ENCODE data around the gene DBR1. TPM values are rescaled to one million over a fixed set of nuclear protein-coding genes. Genes with fewer than 3 reads are reported as not detected.
A peak's percentile ranks its signal among the peaks of the same experiment; 100 is the strongest.

The DBR1 gene, protein sequence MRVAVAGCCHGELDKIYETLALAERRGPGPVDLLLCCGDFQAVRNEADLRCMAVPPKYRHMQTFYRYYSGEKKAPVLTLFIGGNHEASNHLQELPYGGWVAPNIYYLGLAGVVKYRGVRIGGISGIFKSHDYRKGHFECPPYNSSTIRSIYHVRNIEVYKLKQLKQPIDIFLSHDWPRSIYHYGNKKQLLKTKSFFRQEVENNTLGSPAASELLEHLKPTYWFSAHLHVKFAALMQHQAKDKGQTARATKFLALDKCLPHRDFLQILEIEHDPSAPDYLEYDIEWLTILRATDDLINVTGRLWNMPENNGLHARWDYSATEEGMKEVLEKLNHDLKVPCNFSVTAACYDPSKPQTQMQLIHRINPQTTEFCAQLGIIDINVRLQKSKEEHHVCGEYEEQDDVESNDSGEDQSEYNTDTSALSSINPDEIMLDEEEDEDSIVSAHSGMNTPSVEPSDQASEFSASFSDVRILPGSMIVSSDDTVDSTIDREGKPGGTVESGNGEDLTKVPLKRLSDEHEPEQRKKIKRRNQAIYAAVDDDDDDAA
- total RNA-seq (2014; rRNA removed; shearing (Covaris generic); ENCODE audit: low replicate concordance), result 19.2 and 29.5 TPM in 2 replicates

DNA sequence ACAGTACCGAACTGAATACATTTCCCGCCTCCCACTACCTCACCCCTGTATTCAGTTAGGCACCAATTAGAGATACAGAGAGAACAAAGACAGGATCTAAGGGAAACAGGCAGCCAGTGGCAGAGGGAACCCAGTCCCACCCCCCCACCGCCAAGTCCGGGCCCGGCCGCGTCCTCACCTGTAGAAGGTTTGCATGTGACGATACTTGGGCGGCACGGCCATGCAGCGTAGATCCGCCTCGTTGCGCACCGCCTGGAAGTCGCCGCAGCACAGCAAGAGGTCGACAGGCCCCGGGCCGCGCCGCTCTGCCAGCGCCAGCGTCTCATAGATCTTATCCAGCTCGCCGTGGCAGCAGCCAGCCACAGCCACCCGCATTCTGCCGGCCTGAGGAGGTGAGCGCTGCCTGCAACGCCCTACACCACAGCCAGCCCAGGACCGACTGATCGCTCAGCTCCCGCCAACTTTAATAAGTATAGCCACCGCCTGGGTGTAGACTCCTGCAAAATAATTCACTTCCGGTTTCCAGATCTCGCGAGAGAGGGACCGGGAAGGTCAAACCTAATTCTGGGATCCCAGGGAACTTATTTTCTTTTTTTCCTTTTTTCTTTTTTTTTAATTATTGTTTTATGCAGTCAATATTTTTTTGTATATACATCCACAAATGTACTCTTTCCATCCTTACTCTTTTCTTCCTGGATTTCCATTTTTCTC, at the start of gene DBR1:
TSS of gene DBR1 (minus strand) at position 501 of the 711 bp plus-strand sequence. CDS start at position 375, 126 bp downstream.
- Histone ChIP-seq H3K27me3 (no peaks in the 10 kb centered on the region), H3K36me3 (peaks cover 31% of the 10 kb centered on the region), H3K4me3 (peak within 1 kb of the TSS; percentile 74), H3K9me3 (no peaks in the 10 kb centered on the region)
- DNase-seq, result peak; percentile 84

DNA sequence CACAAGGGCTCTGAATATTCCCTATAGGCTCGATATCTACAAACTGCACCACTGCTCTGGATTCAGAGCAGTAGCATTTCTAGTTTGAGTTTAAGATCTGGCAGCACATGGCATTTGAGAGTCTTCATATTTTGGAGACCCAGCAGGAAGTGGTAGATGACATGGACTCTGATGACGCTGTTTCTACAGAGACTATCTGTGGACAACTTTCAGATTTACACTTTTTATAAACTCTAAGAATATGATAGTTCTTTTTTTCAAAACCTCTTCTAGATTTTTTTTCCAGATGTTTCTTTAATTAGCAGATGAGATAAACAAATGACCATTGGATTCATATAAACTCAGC, 48.2 kb upstream of the DBR1 start:
- peaks cover 47% of the 10 kb centered on the region for H3K36me3 ChIP-seq
- DNase-seq, result no peak
- H3K9me3 ChIP-seq, result no peaks in the 10 kb centered on the region
- H3K4me3 ChIP-seq, result no peak overlapping the region
- H3K27me3 ChIP-seq, result no peaks in the 10 kb centered on the region

DNA sequence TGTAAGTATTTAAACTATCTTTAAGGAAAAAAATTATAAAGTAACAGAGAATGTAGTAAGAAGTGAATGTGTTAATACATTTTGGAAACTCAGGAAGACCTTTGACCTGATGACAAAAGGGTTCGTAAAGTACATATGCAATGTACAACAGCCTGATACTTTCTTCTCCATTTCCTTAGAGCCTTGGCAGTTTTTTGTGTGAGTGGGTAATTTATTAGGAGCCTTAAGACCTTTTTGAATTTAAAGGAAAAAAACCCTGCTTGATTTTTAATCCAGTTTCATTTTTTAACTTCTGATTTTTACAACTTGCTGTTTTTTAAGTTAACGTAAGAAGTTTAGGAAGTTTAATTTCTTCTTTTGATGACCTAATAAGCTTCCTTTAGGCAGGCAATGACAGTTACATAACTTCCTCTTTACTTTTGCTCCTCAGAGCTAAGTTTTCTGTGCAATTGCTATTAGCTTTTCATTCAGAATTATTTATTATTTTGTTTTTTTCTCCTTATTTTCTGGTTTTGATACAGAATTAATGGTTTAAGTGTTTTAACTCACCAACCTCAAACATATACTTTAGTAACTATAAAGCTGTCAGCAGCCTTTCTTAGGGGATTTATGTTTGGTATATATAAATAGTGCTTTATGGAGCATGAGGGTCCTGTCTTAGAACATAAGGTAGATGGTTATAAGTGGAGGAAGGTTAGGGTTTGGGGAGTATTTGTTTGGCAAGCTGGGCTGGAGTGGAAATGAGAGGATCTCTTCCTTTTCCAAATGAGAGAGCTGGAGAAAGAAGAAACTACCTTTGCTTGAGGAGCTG, 47.6 kb upstream of the DBR1 start:
- no peak overlapping the region for H3K4me3 ChIP-seq
- DNase-seq, result no peak
- no peaks in the 10 kb centered on the region for H3K9me3 ChIP-seq
- peaks cover 46% of the 10 kb centered on the region for H3K36me3 ChIP-seq
- no peaks in the 10 kb centered on the region for H3K27me3 ChIP-seq

DNA sequence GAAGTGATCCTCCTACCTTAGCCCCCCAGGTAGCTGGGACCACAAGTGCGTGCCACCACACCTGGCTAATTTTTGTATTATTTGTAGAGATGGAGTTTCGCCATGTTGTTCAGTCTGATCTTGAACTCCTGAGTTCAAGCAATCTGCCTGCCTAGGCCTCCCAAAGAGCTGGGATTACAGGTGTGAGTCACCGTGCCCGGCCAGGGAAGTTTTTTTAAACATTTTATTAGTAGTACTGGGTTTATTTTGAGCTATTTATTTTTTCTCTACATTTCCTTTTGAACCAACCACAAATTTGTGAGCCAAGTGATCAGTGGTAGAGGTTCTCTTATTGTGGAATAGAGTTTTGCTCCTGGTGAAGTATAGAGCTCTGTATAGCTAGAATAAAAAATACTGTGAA, 46.1 kb upstream of the DBR1 start:
- peak; percentile 48 for DNase-seq
- H3K27me3 ChIP-seq, result no peaks in the 10 kb centered on the region

DNA sequence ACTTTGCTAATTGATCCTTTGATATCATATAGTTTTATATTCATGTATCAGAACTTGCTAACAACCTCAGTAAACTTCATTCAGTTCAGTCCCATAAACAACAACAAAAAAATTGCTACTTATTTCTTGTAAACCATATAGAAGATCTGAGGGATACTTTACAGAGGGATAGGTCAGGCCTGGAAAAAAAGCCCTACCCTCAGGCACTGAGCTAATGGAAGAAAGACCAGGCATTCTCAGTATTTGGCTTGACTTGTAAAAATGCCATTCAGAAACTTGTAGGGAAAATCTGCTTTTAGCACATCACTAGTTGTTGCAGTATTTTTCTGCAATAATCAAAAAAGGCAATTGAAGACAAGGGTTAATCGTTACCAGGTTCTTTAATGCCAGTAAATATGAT, 45.5 kb upstream of the DBR1 start:
- H3K36me3 ChIP-seq, result peaks cover 30% of the 10 kb centered on the region
- no peak overlapping the region for H3K4me3 ChIP-seq
- no peaks in the 10 kb centered on the region for H3K27me3 ChIP-seq
- no peak for DNase-seq
- no peaks in the 10 kb centered on the region for H3K9me3 ChIP-seq

More for the DNA sequence above, 46.1 kb upstream of the DBR1 start:
- Histone ChIP-seq H3K4me3 (no peak overlapping the region), H3K36me3 (peaks cover 35% of the 10 kb centered on the region), H3K9me3 (no peaks in the 10 kb centered on the region)

DNA sequence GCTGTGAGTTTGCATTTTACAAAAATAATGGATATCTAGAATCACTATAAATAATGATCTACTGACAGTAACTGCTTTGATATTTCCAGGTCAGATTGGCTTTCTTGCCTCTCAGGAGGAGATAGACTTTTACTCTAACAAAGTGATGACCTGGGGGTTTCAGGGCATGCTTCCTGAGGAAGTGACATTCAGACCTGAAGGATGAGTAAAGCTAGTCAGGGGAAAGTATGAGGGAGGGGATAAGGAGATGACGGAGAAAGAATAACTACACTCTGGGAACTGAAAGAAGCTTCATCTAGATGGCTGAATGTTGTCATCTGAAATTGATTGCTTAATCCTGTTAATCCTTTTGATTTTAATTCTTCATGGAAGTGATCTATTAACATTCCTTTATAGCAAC, 44.5 kb upstream of the DBR1 start:
- Histone ChIP-seq H3K36me3 (peaks cover 24% of the 10 kb centered on the region), H3K4me3 (no peak overlapping the region), H3K9me3 (no peaks in the 10 kb centered on the region), H3K27me3 (no peaks in the 10 kb centered on the region)
- DNase-seq, result no peak

DNA sequence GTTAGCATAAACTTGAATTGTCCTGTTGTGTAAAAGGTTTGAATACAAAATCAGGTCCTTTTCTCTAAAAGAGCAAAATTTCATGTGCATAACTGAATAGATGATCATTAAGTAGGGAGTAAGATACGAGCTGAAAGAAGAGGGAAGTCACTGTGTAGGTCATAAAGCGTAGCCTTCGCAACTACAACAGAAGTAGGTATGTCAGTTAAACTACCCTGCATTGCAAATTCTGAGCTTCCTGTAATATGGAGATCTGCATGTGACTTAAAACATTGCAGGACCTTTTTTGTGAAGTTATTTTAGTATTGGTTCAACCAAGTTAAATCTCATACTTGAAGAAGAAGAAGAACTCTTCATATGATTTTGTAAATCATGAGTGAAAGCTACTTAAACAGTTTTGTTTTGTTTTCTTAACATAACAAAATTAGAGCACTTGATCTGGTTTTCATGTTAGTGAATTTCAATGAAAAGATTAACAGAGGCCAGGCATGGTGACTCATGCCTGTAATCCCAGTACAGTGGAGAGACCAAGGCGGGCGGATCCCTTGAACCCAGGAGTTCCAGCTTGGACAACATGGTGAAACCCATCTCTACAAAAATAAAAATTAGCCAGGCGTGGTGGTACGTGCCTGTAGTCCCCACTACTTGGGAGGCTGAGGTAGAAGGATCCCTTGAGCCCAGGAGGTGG, 38.8 kb upstream of the DBR1 start:
- DNase-seq, result no peak
- Histone ChIP-seq H3K9me3 (no peaks in the 10 kb centered on the region), H3K36me3 (peaks cover 10% of the 10 kb centered on the region), H3K4me3 (no peak overlapping the region), H3K27me3 (no peaks in the 10 kb centered on the region)

DNA sequence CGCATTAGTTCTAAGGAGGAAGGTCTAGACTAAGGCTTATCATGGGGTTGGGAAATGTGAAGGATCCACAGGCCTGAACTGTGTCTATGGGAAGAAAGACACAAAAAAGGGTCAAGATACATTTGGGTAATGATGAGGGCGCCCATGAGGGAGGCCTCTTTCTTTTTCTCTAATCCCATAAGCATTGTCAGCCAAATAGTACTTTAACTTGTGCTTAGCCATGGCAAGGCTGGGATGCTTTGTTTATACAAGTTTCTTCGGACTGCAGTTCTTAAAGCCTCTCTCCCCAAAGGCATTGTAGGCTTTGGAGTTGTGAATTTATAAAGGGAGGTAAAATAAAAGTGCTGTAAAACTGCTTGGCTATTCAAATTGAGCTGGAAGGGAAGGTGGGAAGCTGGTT, 35.8 kb upstream of the DBR1 start:
- DNase-seq, result no peak
- no peaks in the 10 kb centered on the region for H3K27me3 ChIP-seq
- peaks cover 8% of the 10 kb centered on the region; the same call in 1 of the 2 replicates for H3K36me3 ChIP-seq
- no peaks in the 10 kb centered on the region for H3K9me3 ChIP-seq
- no peak overlapping the region for H3K4me3 ChIP-seq

DNA sequence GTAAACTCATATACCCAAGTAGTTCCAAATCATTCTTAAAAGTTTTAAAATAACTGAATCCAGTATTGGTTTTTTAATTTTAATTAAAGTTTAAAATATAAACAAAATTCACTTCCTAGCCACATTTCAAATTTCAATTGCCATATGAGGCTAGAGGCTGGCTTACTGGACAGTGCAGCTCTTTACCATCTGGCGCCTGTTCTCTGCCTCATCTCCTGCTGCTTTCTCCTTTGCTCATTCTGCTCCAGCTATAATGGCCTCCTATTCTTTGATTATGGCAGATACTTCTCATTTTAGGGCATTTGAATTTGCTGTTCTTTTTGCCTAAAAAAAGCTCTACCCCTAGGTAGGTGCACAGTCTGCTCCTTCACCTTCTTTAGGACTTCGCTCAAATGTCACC, 31.5 kb upstream of the DBR1 start:
- Histone ChIP-seq H3K9me3 (no peaks in the 10 kb centered on the region), H3K36me3 (peaks cover 4% of the 10 kb centered on the region; the same call in 1 of the 2 replicates), H3K27me3 (no peaks in the 10 kb centered on the region), H3K4me3 (no peak overlapping the region)
- DNase-seq, result no peak

DNA sequence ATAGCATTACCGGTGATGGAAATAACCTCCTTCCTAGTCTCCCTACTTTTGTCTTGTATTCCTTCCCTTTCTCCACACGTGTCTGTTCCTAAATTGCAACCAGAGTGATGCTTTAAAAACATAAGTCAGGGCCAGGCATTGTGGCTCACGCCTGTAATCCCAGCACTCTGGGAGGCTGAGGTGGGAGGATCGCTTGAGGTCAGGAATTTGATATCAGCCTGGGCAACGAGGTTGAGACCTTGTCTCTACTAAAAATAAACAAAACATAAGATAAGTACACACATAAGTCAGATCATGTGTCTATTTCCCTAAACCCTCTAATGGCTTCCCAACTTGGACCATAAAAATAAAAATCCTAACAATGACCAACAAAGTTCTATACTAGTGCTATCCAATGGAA, 30.8 kb upstream of the DBR1 start:
- H3K27me3 ChIP-seq, result no peaks in the 10 kb centered on the region
- no peak for DNase-seq
- H3K9me3 ChIP-seq, result no peaks in the 10 kb centered on the region
- peaks cover 4% of the 10 kb centered on the region; the same call in 1 of the 2 replicates for H3K36me3 ChIP-seq
- no peak overlapping the region for H3K4me3 ChIP-seq

DNA sequence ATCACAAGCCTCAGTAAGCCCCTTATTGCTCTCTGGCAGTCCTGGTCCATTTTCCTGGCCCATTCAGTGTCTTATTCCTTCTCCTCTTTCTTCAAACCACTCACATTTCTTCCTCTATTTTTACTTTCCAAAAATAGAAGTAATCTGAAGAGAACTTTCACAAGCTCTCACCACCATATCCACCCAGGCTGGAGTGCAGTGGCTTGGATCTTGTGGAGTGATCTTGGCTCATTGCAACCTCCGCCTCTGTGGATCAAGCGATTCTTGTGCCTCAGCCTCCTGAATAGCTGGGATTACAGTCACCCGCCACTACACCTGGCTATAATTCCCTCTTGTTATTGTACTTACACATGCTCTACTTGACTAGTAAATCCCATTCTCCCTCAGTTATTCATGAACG, 29.2 kb upstream of the DBR1 start:
- Histone ChIP-seq H3K27me3 (no peaks in the 10 kb centered on the region), H3K4me3 (no peak overlapping the region), H3K9me3 (no peaks in the 10 kb centered on the region), H3K36me3 (no peaks in the 10 kb centered on the region)
- DNase-seq, result no peak

DNA sequence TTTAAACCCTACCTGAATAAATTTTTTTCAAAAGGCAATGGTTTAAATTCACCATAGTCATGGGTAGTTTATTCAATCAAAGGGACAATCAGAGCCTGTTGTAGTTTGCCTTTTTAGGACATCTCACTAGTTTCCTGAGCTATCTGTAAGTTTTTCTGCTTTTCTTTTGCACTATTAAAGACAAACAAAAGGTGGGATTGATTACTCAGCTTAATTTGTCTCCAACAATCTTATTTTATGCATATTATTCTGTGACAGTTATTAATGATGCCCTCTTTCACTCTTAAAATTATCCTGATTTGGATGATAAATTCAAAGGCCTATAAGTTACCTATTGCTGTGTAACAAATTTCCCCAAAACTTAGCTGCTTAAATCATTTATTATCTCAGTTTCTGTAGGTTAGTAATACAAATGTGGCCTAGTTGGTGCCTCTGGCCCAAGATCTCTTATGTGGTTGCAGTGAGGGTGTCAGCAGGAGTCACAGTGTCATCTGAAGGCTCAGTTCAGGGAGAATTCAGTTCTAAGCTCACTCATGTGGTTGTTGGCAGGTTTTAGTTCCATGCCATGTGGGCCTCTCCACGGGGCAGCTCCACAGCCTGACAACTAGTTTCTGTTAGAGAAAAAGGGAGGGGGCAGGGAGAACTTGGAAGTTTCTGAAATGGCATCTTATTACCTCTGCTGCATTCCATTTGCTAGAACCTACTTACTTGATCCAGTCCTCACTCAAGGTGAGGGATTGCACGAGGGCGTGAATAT, 28.4 kb upstream of the DBR1 start:
- H3K9me3 ChIP-seq, result no peaks in the 10 kb centered on the region
- no peaks in the 10 kb centered on the region for H3K36me3 ChIP-seq
- H3K4me3 ChIP-seq, result no peak overlapping the region
- H3K27me3 ChIP-seq, result no peaks in the 10 kb centered on the region
- no peak for DNase-seq

DNA sequence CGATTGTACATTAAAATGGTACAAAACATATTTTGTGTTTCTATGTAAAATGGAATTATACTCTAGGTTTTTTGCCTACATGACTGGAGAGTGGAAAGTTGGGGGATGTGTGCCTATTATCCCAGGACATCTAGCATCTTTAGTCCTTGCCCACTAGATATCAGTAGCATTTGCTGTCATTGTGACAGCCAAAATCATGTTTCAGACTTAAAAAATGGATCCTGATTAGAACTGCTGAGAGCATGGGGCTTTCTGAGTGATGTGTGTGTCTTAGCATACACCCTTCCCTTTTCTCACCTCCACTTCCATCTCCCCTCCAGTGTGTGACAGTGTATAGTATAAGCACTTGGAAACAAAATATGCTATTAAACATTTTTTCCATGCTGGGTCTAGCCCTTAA, 25.7 kb upstream of the DBR1 start:
- Histone ChIP-seq H3K9me3 (no peaks in the 10 kb centered on the region), H3K4me3 (no peak overlapping the region), H3K36me3 (peaks cover 9% of the 10 kb centered on the region), H3K27me3 (no peaks in the 10 kb centered on the region)
- DNase-seq, result no peak

DNA sequence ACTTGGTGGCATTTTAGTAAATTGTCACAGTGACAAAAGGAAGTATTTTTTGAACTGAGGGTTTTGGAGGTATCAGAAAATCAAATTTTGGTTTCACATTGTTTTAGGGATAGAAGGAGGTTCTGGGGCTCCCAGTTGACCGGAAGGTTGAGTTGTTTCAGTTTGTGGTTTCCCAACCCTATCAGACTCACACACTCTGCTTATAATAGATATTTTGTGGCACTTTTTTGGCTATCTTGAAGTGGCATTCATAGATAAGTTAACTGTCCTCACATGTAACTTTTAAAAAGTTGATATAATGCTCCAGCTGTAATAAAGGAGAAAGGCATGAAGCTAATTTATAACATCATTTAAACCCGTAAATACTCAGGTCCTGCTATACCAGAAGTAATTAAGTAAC, 25.1 kb upstream of the DBR1 start:
- Histone ChIP-seq H3K36me3 (peaks cover 9% of the 10 kb centered on the region), H3K27me3 (no peaks in the 10 kb centered on the region), H3K9me3 (no peaks in the 10 kb centered on the region), H3K4me3 (no peak overlapping the region)
- DNase-seq, result no peak

DNA sequence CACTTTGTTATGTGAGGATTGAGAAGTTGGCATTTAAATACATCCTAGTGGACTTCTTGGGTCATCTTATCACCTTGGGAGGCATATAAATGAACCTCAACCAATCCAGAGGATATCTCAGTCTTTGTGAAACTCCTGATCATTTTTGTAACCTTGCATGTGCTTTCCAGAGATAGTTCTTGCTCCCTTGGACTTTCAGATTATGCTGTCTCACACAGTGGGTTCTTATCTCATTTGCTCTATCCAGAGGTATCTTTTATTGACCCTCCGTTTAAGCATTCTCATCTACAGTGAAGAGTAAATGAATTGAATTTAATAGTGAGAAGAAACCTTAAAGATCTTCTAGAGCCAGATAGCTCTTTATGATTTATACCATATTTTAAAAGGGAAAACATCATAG, 22.8 kb upstream of the DBR1 start:
- no peaks in the 10 kb centered on the region for H3K9me3 ChIP-seq
- H3K4me3 ChIP-seq, result no peak overlapping the region
- H3K36me3 ChIP-seq, result peaks cover 9% of the 10 kb centered on the region
- no peaks in the 10 kb centered on the region for H3K27me3 ChIP-seq
- DNase-seq, result no peak

DNA sequence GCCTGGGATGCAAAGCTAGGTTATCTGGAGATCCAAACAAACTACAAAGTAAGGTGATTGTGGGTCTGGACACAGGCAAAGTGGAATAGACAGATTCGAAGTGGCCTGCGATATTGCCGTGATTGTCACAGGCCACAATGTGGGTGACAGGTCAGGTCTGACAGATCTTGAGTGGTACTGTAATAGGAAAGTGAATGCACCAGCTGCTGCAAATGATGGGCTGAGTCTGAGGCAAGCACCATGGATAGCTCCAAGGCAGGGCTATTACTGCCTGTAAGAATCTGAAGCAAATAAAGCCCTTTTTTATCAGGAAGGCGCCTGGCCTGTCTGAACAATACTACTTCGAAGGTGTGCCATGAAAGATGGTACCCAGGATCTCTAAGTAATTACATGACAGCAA, 22.3 kb upstream of the DBR1 start:
- DNase-seq, result peak; percentile 17
- Histone ChIP-seq H3K27me3 (no peaks in the 10 kb centered on the region), H3K4me3 (no peak overlapping the region), H3K9me3 (no peaks in the 10 kb centered on the region), H3K36me3 (peaks cover 9% of the 10 kb centered on the region)
